SK-N-SH treated with all-trans-retinoic acid at 6 μM for 48 hours (cell line): Measurements from ENCODE around the gene CFAP157.

Source experiments
- ATAC-seq: fragments of 200-7000 bp; cut with Tn5 transposase; 3 replicates; pipeline ENCODE4 v1.9.1; 2020; ENCODE audit warnings: mild to moderate bottlenecking, moderate library complexity
- ARNTL ChIP-seq: fragments of 450-650 bp; formaldehyde crosslinking; IDR thresholded peaks from 2 replicates; pipeline ENCODE4 v1.5.0; 2020; ENCODE audit warnings: low read depth, mild to moderate bottlenecking, moderate library complexity, borderline replicate concordance
- BACH2 ChIP-seq: fragments of 250-450 bp; sonication (Bioruptor Pico); IDR thresholded peaks from 2 replicates; pipeline ENCODE4 v1.9.0; 2021; ENCODE audit warnings: mild to moderate bottlenecking, borderline replicate concordance
- CSDC2 ChIP-seq: fragments of 250-450 bp; sonication (Bioruptor Pico); IDR thresholded peaks from 2 replicates; pipeline ENCODE4 v1.5.0; 2020; ENCODE audit warnings: mild to moderate bottlenecking, moderate library complexity
- ESRRG ChIP-seq: fragments of 250-450 bp; sonication (Bioruptor Pico); IDR thresholded peaks from 2 replicates; pipeline ENCODE4 v1.6.1; 2021; ENCODE audit warnings: mild to moderate bottlenecking
- GLIS3 ChIP-seq: fragments of 250-450 bp; sonication (Bioruptor Pico); IDR thresholded peaks from 2 replicates; pipeline ENCODE4 v1.5.0; 2020; ENCODE audit warnings: mild to moderate bottlenecking, moderate library complexity
- ISL1 ChIP-seq: fragments of 250-450 bp; sonication (Bioruptor Pico); IDR thresholded peaks from 2 replicates; pipeline ENCODE4 v2.1.2; 2022; ENCODE audit warnings: mild to moderate bottlenecking, moderate library complexity
- OSR1 ChIP-seq: fragments of 250-450 bp; sonication (Bioruptor Pico); IDR thresholded peaks from 2 replicates; pipeline ENCODE4 v1.8.0; 2022; ENCODE audit warnings: moderate library complexity, mild to moderate bottlenecking, inconsistent platforms
- PPARA ChIP-seq: fragments of 250-450 bp; sonication (Bioruptor Pico); IDR thresholded peaks from 2 replicates; pipeline ENCODE4 v1.5.0; 2020; ENCODE audit warnings: mild to moderate bottlenecking, borderline replicate concordance
- RARB ChIP-seq: fragments of 250-450 bp; sonication (Bioruptor Pico); IDR thresholded peaks from 2 replicates; pipeline ENCODE4 v1.8.0; 2021; ENCODE audit warnings: mild to moderate bottlenecking, moderate library complexity
- SNAI2 ChIP-seq: fragments of 250-450 bp; sonication (Bioruptor Pico); IDR thresholded peaks from 2 replicates; pipeline ENCODE4 v1.5.0; 2020; ENCODE audit warnings: mild to moderate bottlenecking, moderate library complexity
- TCF4 ChIP-seq: fragments of 250-450 bp; sonication (Bioruptor Pico); IDR thresholded peaks from 2 replicates; pipeline ENCODE4 v1.8.0; 2021; ENCODE audit warnings: mild to moderate bottlenecking, moderate library complexity, borderline replicate concordance
- TOX ChIP-seq: fragments of 250-450 bp; sonication (Bioruptor Pico); IDR thresholded peaks from 2 replicates; pipeline ENCODE4 v1.8.0; 2021; ENCODE audit warnings: mild to moderate bottlenecking, moderate library complexity, borderline replicate concordance
- ZC3H10 ChIP-seq: fragments of 250-450 bp; sonication (Bioruptor Pico); IDR thresholded peaks from 2 replicates; pipeline ENCODE4 v1.5.1; 2021; ENCODE audit warnings: mild to moderate bottlenecking, moderate library complexity
- ZFP30 ChIP-seq: fragments of 450-650 bp; formaldehyde crosslinking; IDR thresholded peaks from 2 replicates; pipeline ENCODE4 v1.5.0; 2022; ENCODE audit warnings: mild to moderate bottlenecking, moderate library complexity
- ZNF565 ChIP-seq: fragments of 450-650 bp; formaldehyde crosslinking; conservative IDR thresholded peaks from 2 replicates; pipeline ENCODE4 v1.5.0; 2020; ENCODE audit warnings: low read depth, mild to moderate bottlenecking, moderate library complexity
- ZNF70 ChIP-seq: fragments of 450-650 bp; formaldehyde crosslinking; IDR thresholded peaks from 2 replicates; pipeline ENCODE4 v1.5.0; 2020; ENCODE audit warnings: mild to moderate bottlenecking, moderate library complexity
- ZNF8 ChIP-seq: fragments of 450-650 bp; formaldehyde crosslinking; IDR thresholded peaks from 2 replicates; pipeline ENCODE4 v1.5.0; 2020; ENCODE audit warnings: mild to moderate bottlenecking, moderate library complexity
- TF ChIP-seq, protein P1 (sequence below): fragments of 250-450 bp; sonication (Bioruptor Pico); IDR thresholded peaks from 2 replicates; pipeline ENCODE4 v1.5.1; 2021; ENCODE audit warnings: mild to moderate bottlenecking, moderate library complexity
- TF ChIP-seq, protein P2 (sequence below): fragments of 250-450 bp; sonication (Bioruptor Pico); IDR thresholded peaks from 2 replicates; pipeline ENCODE4 v1.8.0; 2020; ENCODE audit warnings: mild to moderate bottlenecking, moderate library complexity, borderline replicate concordance
- TF ChIP-seq, protein P3 (sequence below): fragments of 250-450 bp; sonication (Bioruptor Pico); IDR thresholded peaks from 2 replicates; pipeline ENCODE4 v1.5.1; 2020; ENCODE audit warnings: low read depth, mild to moderate bottlenecking, moderate library complexity
- TF ChIP-seq, protein P4 (sequence below): fragments of 250-450 bp; sonication (Bioruptor Pico); IDR thresholded peaks from 2 replicates; pipeline ENCODE4 v1.8.0; 2021; ENCODE audit warnings: low read depth, mild to moderate bottlenecking, moderate library complexity, borderline replicate concordance
- TF ChIP-seq, protein P5 (sequence below): fragments of 250-450 bp; sonication (Bioruptor Pico); IDR thresholded peaks from 2 replicates; pipeline ENCODE4 v1.5.0; 2020; ENCODE audit warnings: mild to moderate bottlenecking, moderate library complexity

CFAP157 gene

DNA sequence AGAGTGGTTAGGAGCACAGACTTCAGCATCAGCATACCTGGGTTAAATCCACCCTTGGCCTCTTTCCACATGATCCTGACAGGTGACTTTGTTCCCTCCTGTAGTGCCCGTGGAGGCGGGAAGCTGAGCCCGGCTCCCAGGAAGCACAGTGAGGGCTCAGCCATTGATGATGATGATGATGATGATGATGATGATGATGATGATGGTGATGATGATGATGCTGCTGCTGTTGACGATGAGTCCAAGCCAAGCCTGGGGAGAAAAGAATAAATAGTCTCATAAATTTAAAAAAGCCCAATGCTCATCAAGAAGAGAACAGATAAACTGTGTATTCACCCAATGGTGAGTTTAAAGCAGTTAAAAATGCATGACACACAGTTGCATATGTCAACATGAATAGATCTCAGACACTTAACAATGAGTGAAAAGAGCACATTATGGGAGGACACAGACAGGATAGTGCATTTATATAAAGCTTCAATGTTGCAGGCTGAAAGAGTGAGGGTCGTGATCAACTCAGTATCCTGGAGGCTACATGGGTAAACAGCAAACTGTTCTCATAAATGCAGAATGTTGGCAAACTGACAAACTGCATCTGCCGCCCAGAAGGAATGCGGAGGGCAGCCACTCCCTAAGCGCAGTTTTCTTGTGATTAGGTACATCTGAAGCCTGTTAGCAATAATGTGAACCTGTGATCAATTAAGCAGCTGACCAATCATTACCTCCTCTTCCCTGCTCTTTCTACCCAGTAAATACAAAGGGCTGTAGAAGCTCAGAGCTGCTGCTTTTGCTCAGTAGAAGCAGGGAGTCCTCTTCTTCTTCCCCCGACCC is 11.7 kb upstream of the CFAP157 start (continued):
- TF ChIP-seq, protein P1, sequence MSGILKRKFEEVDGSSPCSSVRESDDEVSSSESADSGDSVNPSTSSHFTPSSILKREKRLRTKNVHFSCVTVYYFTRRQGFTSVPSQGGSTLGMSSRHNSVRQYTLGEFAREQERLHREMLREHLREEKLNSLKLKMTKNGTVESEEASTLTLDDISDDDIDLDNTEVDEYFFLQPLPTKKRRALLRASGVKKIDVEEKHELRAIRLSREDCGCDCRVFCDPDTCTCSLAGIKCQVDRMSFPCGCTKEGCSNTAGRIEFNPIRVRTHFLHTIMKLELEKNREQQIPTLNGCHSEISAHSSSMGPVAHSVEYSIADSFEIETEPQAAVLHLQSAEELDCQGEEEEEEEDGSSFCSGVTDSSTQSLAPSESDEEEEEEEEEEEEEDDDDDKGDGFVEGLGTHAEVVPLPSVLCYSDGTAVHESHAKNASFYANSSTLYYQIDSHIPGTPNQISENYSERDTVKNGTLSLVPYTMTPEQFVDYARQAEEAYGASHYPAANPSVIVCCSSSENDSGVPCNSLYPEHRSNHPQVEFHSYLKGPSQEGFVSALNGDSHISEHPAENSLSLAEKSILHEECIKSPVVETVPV (CRISPR knock-in tag) = no peak
- no peak for TF ChIP-seq SNAI2 (CRISPR knock-in tag)

DNA sequence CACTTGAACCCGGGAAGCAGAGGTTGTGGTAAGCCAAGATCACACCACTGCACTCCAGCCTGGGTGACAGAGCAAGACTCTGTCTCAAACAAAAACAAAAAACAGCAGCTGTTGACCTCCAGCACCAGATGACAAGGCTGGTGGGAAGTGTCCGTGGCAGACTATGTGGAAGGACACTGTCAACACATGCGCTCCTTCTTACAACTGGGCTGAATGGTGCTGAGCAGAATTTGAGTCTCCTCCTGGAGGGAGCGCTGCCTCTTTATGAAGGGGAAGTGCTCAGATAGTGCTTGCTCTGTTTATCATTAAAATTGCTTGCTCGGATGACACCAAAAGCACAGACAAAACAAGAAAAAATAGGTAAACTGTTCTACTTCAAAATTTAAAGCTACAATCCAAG is 9.2 kb upstream of the CFAP157 start:
- ATAC-seq = no peak
- TF ChIP-seq PPARA (no peak), GLIS3 (CRISPR knock-in tag) (no peak), ZNF8 (CRISPR knock-in tag) (no peak), ZC3H10 (no peak), TOX (no peak), ZNF70 (CRISPR knock-in tag) (no peak), RARB (CRISPR knock-in tag) (no peak), BACH2 (CRISPR knock-in tag) (no peak), ZFP30 (CRISPR knock-in tag) (no peak), ESRRG (CRISPR knock-in tag) (no peak), ISL1 (CRISPR knock-in tag) (no peak), TCF4 (CRISPR knock-in tag) (no peak), CSDC2 (CRISPR knock-in tag) (no peak), ARNTL (no peak), ZNF565 (CRISPR knock-in tag) (no peak), SNAI2 (CRISPR knock-in tag) (no peak)
- TF ChIP-seq, protein P2, sequence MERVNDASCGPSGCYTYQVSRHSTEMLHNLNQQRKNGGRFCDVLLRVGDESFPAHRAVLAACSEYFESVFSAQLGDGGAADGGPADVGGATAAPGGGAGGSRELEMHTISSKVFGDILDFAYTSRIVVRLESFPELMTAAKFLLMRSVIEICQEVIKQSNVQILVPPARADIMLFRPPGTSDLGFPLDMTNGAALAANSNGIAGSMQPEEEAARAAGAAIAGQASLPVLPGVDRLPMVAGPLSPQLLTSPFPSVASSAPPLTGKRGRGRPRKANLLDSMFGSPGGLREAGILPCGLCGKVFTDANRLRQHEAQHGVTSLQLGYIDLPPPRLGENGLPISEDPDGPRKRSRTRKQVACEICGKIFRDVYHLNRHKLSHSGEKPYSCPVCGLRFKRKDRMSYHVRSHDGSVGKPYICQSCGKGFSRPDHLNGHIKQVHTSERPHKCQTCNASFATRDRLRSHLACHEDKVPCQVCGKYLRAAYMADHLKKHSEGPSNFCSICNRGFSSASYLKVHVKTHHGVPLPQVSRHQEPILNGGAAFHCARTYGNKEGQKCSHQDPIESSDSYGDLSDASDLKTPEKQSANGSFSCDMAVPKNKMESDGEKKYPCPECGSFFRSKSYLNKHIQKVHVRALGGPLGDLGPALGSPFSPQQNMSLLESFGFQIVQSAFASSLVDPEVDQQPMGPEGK (CRISPR knock-in tag) = no peak
- TF ChIP-seq, protein P3, sequence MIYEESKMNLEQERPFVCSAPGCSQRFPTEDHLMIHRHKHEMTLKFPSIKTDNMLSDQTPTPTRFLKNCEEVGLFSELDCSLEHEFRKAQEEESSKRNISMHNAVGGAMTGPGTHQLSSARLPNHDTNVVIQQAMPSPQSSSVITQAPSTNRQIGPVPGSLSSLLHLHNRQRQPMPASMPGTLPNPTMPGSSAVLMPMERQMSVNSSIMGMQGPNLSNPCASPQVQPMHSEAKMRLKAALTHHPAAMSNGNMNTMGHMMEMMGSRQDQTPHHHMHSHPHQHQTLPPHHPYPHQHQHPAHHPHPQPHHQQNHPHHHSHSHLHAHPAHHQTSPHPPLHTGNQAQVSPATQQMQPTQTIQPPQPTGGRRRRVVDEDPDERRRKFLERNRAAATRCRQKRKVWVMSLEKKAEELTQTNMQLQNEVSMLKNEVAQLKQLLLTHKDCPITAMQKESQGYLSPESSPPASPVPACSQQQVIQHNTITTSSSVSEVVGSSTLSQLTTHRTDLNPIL = no peak
- TF ChIP-seq, protein P4, sequence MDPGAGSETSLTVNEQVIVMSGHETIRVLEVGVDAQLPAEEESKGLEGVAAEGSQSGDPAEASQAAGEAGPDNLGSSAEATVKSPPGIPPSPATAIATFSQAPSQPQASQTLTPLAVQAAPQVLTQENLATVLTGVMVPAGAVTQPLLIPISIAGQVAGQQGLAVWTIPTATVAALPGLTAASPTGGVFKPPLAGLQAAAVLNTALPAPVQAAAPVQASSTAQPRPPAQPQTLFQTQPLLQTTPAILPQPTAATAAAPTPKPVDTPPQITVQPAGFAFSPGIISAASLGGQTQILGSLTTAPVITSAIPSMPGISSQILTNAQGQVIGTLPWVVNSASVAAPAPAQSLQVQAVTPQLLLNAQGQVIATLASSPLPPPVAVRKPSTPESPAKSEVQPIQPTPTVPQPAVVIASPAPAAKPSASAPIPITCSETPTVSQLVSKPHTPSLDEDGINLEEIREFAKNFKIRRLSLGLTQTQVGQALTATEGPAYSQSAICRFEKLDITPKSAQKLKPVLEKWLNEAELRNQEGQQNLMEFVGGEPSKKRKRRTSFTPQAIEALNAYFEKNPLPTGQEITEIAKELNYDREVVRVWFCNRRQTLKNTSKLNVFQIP (CRISPR knock-in tag) = no peak
- TF ChIP-seq, protein P5, sequence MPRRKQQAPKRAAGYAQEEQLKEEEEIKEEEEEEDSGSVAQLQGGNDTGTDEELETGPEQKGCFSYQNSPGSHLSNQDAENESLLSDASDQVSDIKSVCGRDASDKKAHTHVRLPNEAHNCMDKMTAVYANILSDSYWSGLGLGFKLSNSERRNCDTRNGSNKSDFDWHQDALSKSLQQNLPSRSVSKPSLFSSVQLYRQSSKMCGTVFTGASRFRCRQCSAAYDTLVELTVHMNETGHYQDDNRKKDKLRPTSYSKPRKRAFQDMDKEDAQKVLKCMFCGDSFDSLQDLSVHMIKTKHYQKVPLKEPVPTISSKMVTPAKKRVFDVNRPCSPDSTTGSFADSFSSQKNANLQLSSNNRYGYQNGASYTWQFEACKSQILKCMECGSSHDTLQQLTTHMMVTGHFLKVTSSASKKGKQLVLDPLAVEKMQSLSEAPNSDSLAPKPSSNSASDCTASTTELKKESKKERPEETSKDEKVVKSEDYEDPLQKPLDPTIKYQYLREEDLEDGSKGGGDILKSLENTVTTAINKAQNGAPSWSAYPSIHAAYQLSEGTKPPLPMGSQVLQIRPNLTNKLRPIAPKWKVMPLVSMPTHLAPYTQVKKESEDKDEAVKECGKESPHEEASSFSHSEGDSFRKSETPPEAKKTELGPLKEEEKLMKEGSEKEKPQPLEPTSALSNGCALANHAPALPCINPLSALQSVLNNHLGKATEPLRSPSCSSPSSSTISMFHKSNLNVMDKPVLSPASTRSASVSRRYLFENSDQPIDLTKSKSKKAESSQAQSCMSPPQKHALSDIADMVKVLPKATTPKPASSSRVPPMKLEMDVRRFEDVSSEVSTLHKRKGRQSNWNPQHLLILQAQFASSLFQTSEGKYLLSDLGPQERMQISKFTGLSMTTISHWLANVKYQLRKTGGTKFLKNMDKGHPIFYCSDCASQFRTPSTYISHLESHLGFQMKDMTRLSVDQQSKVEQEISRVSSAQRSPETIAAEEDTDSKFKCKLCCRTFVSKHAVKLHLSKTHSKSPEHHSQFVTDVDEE (CRISPR knock-in tag) = no peak

DNA sequence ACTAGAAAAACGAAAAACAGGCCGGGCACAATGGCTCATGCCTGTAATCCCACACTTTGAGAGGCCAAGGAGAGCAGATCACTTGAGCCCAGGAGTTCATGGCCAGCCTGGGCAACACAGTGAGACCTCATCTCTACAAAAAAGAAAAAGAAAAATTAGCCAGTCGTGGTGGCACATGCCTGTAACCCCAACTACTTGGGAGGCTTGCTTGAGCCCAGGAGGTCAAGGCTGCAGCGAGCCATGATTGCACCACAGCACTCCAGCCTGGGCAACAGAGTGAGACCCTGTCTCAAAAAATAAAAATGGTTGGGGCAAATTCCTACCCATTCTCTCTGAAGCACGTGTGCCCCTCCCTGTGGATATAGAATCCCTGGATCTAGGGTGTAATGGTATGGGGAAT is 8.4 kb upstream of the CFAP157 start:
- no peak for TF ChIP-seq PPARA
- TF ChIP-seq, protein P2 (CRISPR knock-in tag) = no peak
- no peak for TF ChIP-seq RARB (CRISPR knock-in tag)
- TF ChIP-seq, protein P5 (CRISPR knock-in tag) = no peak
- no peak for TF ChIP-seq GLIS3 (CRISPR knock-in tag)
- TF ChIP-seq ISL1 (CRISPR knock-in tag) = no peak
- no peak for TF ChIP-seq OSR1 (CRISPR knock-in tag)
- TF ChIP-seq ZNF70 (CRISPR knock-in tag) = no peak
- TF ChIP-seq ZC3H10 = no peak
- TF ChIP-seq ZNF565 (CRISPR knock-in tag) = no peak
- TF ChIP-seq ZNF8 (CRISPR knock-in tag) = no peak
- no peak for ATAC-seq
